ENCODE measurements around the gene ZNF865. TPM values are rescaled to one million over a fixed set of nuclear protein-coding genes. Genes with fewer than 3 reads are reported as not detected.

ZNF865 gene
- total and polyA plus RNA-seq, 2 donors (not counting 1 experiment from before 2014, with no cell fraction given), result 11.3 to 22.7 TPM

DNA sequence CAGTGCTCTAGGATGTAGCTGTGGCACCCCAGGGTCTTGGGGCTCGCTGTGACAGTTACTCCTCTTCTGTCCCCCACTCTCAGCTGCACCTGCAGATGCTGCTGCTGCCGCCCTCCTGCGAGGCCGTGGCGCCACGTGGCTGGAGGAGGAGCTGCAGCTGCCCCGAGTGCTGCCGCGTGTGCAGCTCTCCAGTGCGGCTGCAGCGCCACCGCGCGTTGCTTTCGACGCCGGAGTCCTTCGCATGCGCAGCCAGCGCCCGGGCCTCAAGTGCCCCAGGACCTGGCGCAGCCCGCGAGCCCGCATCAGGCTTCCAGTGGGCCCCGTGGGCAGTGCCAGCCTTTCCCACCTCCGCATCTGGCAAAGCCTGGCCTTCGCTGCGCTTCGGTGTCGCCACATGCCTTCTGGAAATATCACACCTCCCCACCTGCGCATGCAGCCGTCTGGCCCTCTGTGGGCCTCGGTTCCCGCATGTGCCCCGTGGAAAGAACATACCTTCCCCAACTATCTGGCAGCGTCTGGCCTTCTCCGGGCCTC is 34.7 kb downstream of the ZNF865 start:
- 31% methylated on average over 38 of the region's 38 CpGs for WGBS (ENCODE audit: insufficient coverage)
- Histone ChIP-seq H3K36me3 (replicated peaks in 1 of 2; ENCODE audit: control extremely low read depth in 1 of 2, control insufficient read depth in 1 of 2, extremely low read depth in 1 of 2, insufficient read depth in 2 of 2, low read length in 1 of 2) (peaks cover 2 to 8% of the 10 kb centered on the region in 2 experiments), H3K4me2 (replicated peaks; ENCODE audit: low read depth, low read length, poor library complexity, severe bottlenecking) (peak overlapping the region; percentile 96), H3K9ac (ENCODE audit: low read length) (peak overlapping the region; percentile 77), H3K9me3 (ENCODE audit: control extremely low read depth in 1 of 3, control insufficient read depth in 2 of 3, insufficient read depth in 1 of 3, low read length in 2 of 3) (peaks cover 0 to 11% (median 0%) of the 10 kb centered on the region in 3 donors), H3K4me3 (ENCODE audit: control extremely low read depth in 1 of 5, extremely low read depth in 1 of 5, insufficient read depth in 1 of 5, low read depth in 2 of 5, low read length in 4 of 5) (peak overlapping the region in 4 of 5 experiments; percentile 28 to 85 (median 80)), H3K79me2 (ENCODE audit: control insufficient read depth, insufficient read depth, low read length) (peaks cover 36% of the 10 kb centered on the region), H3K27ac (ENCODE audit: low read length in 2 of 2) (peak overlapping the region; percentile 72 to 79), H3K4me1 (ENCODE audit: control insufficient read depth in 2 of 2, insufficient read depth in 2 of 2, low read length in 2 of 2) (peaks cover 36 to 75% of the 10 kb centered on the region in 2 donors), H2AFZ (ENCODE audit: insufficient read depth, low read depth, low read length, poor library complexity, severe bottlenecking) (peak overlapping the region; percentile 53), H3K27me3 (replicated peaks in 1 of 4; ENCODE audit: control extremely low read depth in 1 of 4, control insufficient read depth in 3 of 4, insufficient read depth in 4 of 4, low read length in 3 of 4) (no peaks in the 10 kb centered on the region), H4K20me1 (ENCODE audit: control insufficient read depth, insufficient read depth, low read length, poor library complexity, severe bottlenecking) (peaks cover 17% of the 10 kb centered on the region)
- Mint-ChIP-seq H3K4me3 (peak overlapping the region; percentile 84), H3K27ac (peak overlapping the region; percentile 91), H3K4me1 (peaks cover 74% of the 10 kb centered on the region), H3K9me3 (ENCODE audit: insufficient read depth) (no peaks in the 10 kb centered on the region), H3K27me3 (no peaks in the 10 kb centered on the region)
- DNase-seq, result peak; percentile 91
- intact Hi-C loops (cut with micrococcal nuclease), result loop anchor here (5.0 kb wide), 3 partner anchors 33 to 233 kb away; partner anchors contain the start of genes EPN1, UBE2S and ZNF865
- peak; percentile 17 for ATAC-seq (ENCODE audit: low read depth)
- ChIA-PET POLR2A (interaction anchor here (0.8 to 1.5 kb wide), 4 partner anchors 9 to 40 kb away, joined by 3 to 9 read pairs (median 4); partner anchors contain the start of gene U2AF2), CTCF (interaction anchor here (1.0 to 9.4 kb wide), 7 partner anchors 7 to 52 kb away, joined by 3 to 131 read pairs (median 4); partner anchors contain the start of gene CCDC106)
- TF ChIP-seq, protein P1, sequence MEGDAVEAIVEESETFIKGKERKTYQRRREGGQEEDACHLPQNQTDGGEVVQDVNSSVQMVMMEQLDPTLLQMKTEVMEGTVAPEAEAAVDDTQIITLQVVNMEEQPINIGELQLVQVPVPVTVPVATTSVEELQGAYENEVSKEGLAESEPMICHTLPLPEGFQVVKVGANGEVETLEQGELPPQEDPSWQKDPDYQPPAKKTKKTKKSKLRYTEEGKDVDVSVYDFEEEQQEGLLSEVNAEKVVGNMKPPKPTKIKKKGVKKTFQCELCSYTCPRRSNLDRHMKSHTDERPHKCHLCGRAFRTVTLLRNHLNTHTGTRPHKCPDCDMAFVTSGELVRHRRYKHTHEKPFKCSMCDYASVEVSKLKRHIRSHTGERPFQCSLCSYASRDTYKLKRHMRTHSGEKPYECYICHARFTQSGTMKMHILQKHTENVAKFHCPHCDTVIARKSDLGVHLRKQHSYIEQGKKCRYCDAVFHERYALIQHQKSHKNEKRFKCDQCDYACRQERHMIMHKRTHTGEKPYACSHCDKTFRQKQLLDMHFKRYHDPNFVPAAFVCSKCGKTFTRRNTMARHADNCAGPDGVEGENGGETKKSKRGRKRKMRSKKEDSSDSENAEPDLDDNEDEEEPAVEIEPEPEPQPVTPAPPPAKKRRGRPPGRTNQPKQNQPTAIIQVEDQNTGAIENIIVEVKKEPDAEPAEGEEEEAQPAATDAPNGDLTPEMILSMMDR (IDR thresholded peaks at IDR 0.05), result peak; percentile 38
- TF ChIP-seq EZH2 (IDR thresholded peaks at IDR 0.05; ENCODE audit: borderline replicate concordance, insufficient read depth, low read depth, low read length, poor library complexity, severe bottlenecking), result no peak
